AG04450 (cell line): ENCODE results near the gene RPS6KL1. TPM values are rescaled to one million over a fixed set of nuclear protein-coding genes. Genes with fewer than 3 reads are reported as not detected.

Source experiments
- CTCF ChIA-PET: fragments of 300-600, 350-600 bp; formaldehyde crosslinking; extraction: SDS; loops from one replicate; lab custom pipeline; 2022; ENCODE audit warnings: antibody characterized with exemption, inconsistent platforms; lab: Charles Lee
- POLR2A ChIA-PET: fragments of 350-600 bp; formaldehyde crosslinking; extraction: SDS; loops from one replicate; lab custom pipeline; 2021; ENCODE audit warnings: antibody characterized with exemption, inconsistent platforms; lab: Yijun Ruan, JAX
- DNase-seq: peaks from one replicate; pipeline ENCODE4 v3.0.0-alpha.2; 2011; ENCODE audit warnings: low read depth, low spot score
- H3K27ac ChIP-seq: one replicate; pipeline ENCODE4 v1.5.1; 2012; ENCODE audit warnings: low read depth, low read length, control low read depth
- H3K27me3 ChIP-seq: one replicate; pipeline ENCODE4 v1.6.0; 2012; ENCODE audit warnings: low read length; ENCODE audit not compliant: control insufficient read depth, insufficient read depth
- H3K4me3 ChIP-seq: 2 replicates; pipeline ENCODE4 v1.5.1; 2011; ENCODE audit warnings: mild to moderate bottlenecking, low read depth, low read length, control low read depth
- H3K9me3 ChIP-seq: 2 replicates; pipeline ENCODE4 v1.5.1; 2012; ENCODE audit warnings: low read length; ENCODE audit not compliant: control insufficient read depth, insufficient read depth
- polyA plus RNA-seq: library from polyadenylated mRNA; depleted of rRNA; stranded (reverse); fragments of >200 nt; gene quantifications from 2 replicates; pipeline ENCODE4 v1.2.3, GENCODE V29; 2011
- TF ChIP-seq, protein P1 (sequence below): IDR thresholded peaks from 2 replicates; pipeline ENCODE4 v1.5.1; 2011; ENCODE audit warnings: low read depth, low read length, control low read depth, inconsistent platforms

Gene RPS6KL1
- polyA plus RNA-seq, 1 experiment = 0.64 TPM

DNA sequence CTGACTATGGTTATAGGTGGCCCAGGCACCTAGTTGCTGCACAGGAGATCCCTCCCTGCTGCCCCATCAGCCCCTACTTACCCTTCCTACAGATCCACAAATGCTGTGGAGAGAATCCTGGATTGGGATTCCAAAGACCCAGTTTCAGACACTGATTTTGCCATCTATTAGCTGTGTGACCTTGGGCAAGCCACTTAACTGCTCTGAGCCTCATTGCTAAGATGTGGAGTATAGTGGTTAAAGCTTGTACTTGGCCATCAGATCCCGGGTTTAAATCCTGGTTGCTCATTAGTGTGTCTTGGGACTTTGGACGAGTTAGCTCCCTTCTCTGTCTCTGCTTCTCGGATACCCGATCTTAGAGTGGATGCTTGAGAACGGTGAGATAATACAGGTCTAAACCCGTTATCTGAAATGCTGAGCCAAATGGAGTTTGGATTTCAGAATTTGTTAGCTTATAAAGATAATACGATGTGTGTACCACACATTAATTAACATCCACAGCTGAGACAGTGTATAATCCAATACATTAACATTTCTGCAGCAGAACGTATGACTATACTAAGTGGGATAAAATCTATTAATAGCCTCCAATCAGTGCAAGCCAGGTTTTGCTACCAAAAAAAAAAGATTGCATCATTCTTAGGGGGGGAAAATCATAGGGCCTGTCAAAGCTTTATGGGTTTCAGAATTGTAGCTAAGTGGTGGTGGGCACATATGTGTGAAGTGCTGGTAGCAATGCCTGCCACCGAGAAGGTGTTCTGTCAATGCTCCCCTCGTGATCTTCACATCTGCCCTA is 63.1 kb downstream of the RPS6KL1 start:
- TF ChIP-seq, protein P1, sequence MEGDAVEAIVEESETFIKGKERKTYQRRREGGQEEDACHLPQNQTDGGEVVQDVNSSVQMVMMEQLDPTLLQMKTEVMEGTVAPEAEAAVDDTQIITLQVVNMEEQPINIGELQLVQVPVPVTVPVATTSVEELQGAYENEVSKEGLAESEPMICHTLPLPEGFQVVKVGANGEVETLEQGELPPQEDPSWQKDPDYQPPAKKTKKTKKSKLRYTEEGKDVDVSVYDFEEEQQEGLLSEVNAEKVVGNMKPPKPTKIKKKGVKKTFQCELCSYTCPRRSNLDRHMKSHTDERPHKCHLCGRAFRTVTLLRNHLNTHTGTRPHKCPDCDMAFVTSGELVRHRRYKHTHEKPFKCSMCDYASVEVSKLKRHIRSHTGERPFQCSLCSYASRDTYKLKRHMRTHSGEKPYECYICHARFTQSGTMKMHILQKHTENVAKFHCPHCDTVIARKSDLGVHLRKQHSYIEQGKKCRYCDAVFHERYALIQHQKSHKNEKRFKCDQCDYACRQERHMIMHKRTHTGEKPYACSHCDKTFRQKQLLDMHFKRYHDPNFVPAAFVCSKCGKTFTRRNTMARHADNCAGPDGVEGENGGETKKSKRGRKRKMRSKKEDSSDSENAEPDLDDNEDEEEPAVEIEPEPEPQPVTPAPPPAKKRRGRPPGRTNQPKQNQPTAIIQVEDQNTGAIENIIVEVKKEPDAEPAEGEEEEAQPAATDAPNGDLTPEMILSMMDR = no peak
- no peaks in the 10 kb centered on the region for H3K9me3 ChIP-seq
- H3K27me3 ChIP-seq = peaks cover 3% of the 10 kb centered on the region
- no peak overlapping the region for H3K27ac ChIP-seq
- ChIA-PET CTCF (interaction anchor here (0.8 to 9.4 kb wide), 30 partner anchors 8 to 287 kb away, joined by 3 to 227 read pairs (median 6); partner anchors contain the start of genes DLST, PROX2 and RPS6KL1), POLR2A (interaction anchor here (0.5 to 1.6 kb wide), 5 partner anchors 19 to 75 kb away, joined by 3 to 6 read pairs (median 4); no protein-coding TSS in a partner anchor)
- no peak overlapping the region for H3K4me3 ChIP-seq
- no peak for DNase-seq

DNA sequence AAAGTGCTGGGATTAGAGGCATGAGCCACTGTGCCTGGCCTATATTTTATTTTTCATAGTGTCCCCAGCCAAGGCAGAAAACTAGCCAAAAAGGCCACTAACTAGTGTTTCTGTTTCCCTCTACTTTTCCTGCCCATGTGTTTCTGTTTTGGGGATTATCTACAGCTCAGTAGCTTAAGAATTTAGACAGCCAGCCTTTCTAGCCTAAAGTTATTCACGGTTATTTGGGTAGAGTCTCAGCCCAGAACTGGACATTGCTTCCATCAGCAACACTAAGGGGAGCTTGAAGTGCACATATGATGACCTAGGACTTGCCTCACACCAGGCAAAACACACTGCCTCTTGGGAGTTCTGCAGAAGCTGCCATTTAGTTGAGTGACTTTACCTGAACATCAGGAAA is 65.0 kb downstream of the RPS6KL1 start:
- DNase-seq = no peak
- Histone ChIP-seq H3K9me3 (no peaks in the 10 kb centered on the region), H3K27me3 (no peaks in the 10 kb centered on the region), H3K27ac (no peak overlapping the region), H3K4me3 (no peak overlapping the region)
- ChIA-PET CTCF (interaction anchor here (1.8 to 9.4 kb wide), 5 partner anchors 10 to 231 kb away, joined by 4 to 227 read pairs (median 93); partner anchors contain the start of genes DLST and PROX2), POLR2A (no interaction called here)
- TF ChIP-seq, protein P1 = no peak

DNA sequence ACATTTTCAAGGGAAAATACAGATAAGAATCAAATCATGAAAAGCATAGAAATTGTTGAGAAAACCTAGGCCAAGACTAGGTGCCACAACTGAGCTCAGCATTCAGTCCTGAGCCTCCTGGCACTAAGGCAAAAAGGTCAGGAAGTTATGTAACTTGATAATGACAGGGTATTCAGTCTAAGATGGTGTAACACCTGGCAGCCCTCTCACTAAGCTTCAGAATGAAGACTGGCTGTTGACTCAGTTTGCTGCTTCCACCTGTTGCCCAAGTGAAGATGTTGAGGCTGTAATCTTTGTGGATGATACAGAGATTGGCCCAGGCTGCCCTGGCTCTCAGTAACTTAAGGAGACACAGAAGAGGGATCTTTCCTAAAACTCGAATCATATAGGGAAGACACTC is 66.7 kb downstream of the RPS6KL1 start:
- Histone ChIP-seq H3K27me3 (no peaks in the 10 kb centered on the region), H3K4me3 (no peak overlapping the region), H3K9me3 (no peaks in the 10 kb centered on the region), H3K27ac (no peak overlapping the region)
- TF ChIP-seq, protein P1 = no peak
- DNase-seq = no peak
- POLR2A ChIA-PET = interaction anchor here (0.6 kb wide), 1 partner anchor 14 kb away, joined by 8 read pairs; no protein-coding TSS in a partner anchor
- CTCF ChIA-PET = interaction anchor here (0.6 to 9.4 kb wide), 3 partner anchors 13 to 233 kb away, joined by 3 to 227 read pairs (median 93); no protein-coding TSS in a partner anchor

DNA sequence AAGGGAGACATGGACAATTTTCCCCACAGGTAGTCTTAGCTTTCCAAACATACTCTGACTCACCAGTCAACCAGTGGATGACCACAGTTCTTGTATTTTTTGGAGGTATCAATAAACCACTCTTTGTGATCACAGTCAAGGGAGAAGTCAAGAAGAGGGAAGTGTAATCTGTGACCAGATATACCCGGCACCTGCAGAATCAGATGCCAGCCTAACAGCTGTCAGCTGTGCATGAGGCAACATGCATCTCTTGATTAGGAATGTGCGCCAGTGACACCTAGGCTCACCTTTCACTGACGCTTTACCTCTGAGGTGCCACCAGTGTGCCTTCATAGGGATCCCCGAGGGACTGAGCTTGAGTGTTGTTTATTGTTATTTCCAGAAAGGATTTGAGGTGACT is 67.1 kb downstream of the RPS6KL1 start:
- TF ChIP-seq, protein P1 = no peak
- no peaks in the 10 kb centered on the region for H3K9me3 ChIP-seq
- ChIA-PET CTCF (interaction anchor here (0.6 to 9.4 kb wide), 3 partner anchors 13 to 233 kb away, joined by 3 to 227 read pairs (median 93); no protein-coding TSS in a partner anchor), POLR2A (interaction anchor here (0.6 kb wide), 1 partner anchor 15 kb away, joined by 8 read pairs; no protein-coding TSS in a partner anchor)
- no peak overlapping the region for H3K4me3 ChIP-seq
- H3K27ac ChIP-seq = no peak overlapping the region
- DNase-seq = no peak
- H3K27me3 ChIP-seq = no peaks in the 10 kb centered on the region

DNA sequence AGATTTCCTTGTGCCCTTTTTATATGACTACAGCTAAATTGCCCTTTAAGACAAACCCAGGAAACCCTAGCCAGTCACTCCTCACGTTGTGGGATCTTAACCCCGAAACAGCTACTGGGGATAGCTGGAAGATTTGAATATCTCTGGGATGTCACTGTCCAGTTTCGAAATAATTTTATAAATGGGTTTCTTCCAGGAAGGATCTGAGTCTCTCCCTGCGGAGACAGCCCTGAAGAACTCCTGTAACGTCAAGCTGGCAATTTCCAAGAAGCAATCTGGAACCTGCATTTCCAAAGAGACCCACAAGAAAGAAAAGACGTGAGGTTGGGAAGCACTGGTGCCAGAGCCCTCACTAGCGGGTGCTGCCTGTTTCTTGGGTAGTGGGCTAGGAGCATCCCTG is 68.0 kb downstream of the RPS6KL1 start:
- ChIA-PET POLR2A (no interaction called here), CTCF (interaction anchor here (1.1 to 1.2 kb wide), 2 partner anchors 17 to 233 kb away, joined by 3 to 4 read pairs; no protein-coding TSS in a partner anchor)
- H3K9me3 ChIP-seq = no peaks in the 10 kb centered on the region
- H3K4me3 ChIP-seq = no peak overlapping the region
- H3K27ac ChIP-seq = no peak overlapping the region
- TF ChIP-seq, protein P1 = no peak
- H3K27me3 ChIP-seq = no peaks in the 10 kb centered on the region
- no peak for DNase-seq
